HepG2 (cell line): ENCODE measurements around the gene PRKG1. TPM values are rescaled to one million over a fixed set of nuclear protein-coding genes. Genes with fewer than 3 reads are reported as not detected.

Experiments used
- ATAC-seq: fragments of 200-7000 bp; cut with Tn5 transposase; 3 replicates; pipeline ENCODE4 v1.9.1; 2020; ENCODE audit warnings: mild to moderate bottlenecking, moderate library complexity
- BruUV-seq: library from RNA; stranded (reverse); fragments of 400-500 nt; replicated peaks from 2 replicates; lab custom pipeline; 2021; lab: Mats Ljungman, UMichigan
- CTCF ChIA-PET: fragments of 300-600 bp; formaldehyde crosslinking; extraction: SDS; loops from one replicate; lab custom pipeline; 2021; ENCODE audit warnings: low total read pairs, inconsistent platforms, low intra/inter-chr PET ratio; lab: Yijun Ruan, JAX
- POLR2A ChIA-PET: fragments of 350-600 bp; sonication (Branson Sonifier 250); formaldehyde crosslinking; loops from one replicate; lab custom pipeline; 2020; ENCODE audit warnings: antibody characterized with exemption, inconsistent platforms; lab: Yijun Ruan, JAX
- DNase-seq: peaks from one replicate; pipeline ENCODE4 v3.0.0-alpha.2; 2015; ENCODE audit warnings: low spot score
- FAIRE-seq: peaks from 3 replicates; lab custom pipeline; 2011; peaks lifted over from hg19 to GRCh38; lab: Jason Lieb, UNC
- H2AFZ ChIP-seq: one replicate; pipeline ENCODE4 v1.6.1; 2011; ENCODE audit warnings: low read length, inconsistent platforms
- H3K27ac ChIP-seq: fragments of 300-600 bp; 3 replicates; pipeline ENCODE4 v1.8.0; 2011; ENCODE audit warnings: mixed run types, mild to moderate bottlenecking, mixed read lengths, low read length, inconsistent platforms; ENCODE audit not compliant: insufficient read depth; ENCODE audit errors: extremely low read length
- H3K27me3 ChIP-seq, 2 experiments: fragments of 200-600 bp in 1 of 2; 2 replicates in 1 of 2; 3 replicates in 1 of 2; pipeline versions ENCODE4 v1.6.0 to v1.8.0; 2011; ENCODE audit warnings: low read length in 2 of 2, mild to moderate bottlenecking in 2 of 2, moderate library complexity in 2 of 2, inconsistent platforms in 1 of 2; ENCODE audit not compliant: insufficient read depth in 2 of 2, control insufficient read depth in 1 of 2
- H3K36me3 ChIP-seq, 2 experiments: fragments of 200-600 bp in 1 of 2; replicated peaks in 1 of 2; 2 replicates in 1 of 2; 3 replicates in 1 of 2; pipeline versions ENCODE4 v1.5.1 to v1.8.0; 2011; ENCODE audit warnings: low read length in 2 of 2, inconsistent platforms in 1 of 2; ENCODE audit not compliant: insufficient read depth in 2 of 2, control insufficient read depth in 1 of 2
- H3K4me1 ChIP-seq: 2 replicates; pipeline ENCODE4 v1.5.1; 2012; ENCODE audit warnings: low read length, inconsistent platforms; ENCODE audit not compliant: insufficient read depth
- H3K4me2 ChIP-seq: 2 replicates; pipeline ENCODE4 v1.6.0; 2011; ENCODE audit warnings: low read depth, low read length, inconsistent platforms
- H3K4me3 ChIP-seq, 3 experiments: fragments of 200-600 bp in 1 of 3; sonication (generic), shearing (Covaris generic) in 1 of 3; replicated peaks in 1 of 3; 2 replicates each; pipeline ENCODE4 v1.5.1; 2011 to 2016; ENCODE audit warnings: low read length in 3 of 3, inconsistent platforms in 2 of 3, low read depth in 2 of 3, mild to moderate bottlenecking in 2 of 3, control low read depth in 1 of 3, mixed read lengths in 1 of 3; ENCODE audit not compliant: insufficient read depth in 1 of 3
- H3K79me2 ChIP-seq: one replicate; pipeline ENCODE4 v1.6.1; 2011; ENCODE audit warnings: low read length, inconsistent platforms; ENCODE audit not compliant: insufficient read depth
- H3K9ac ChIP-seq: 2 replicates; pipeline ENCODE4 v1.6.0; 2011; ENCODE audit warnings: mild to moderate bottlenecking, low read depth, low read length, inconsistent platforms; ENCODE audit not compliant: insufficient read depth
- H3K9me3 ChIP-seq: 2 replicates; pipeline ENCODE4 v1.5.1; 2012; ENCODE audit warnings: mild to moderate bottlenecking, low read length
- H4K20me1 ChIP-seq: 2 replicates; pipeline ENCODE4 v1.6.0; 2011; ENCODE audit warnings: inconsistent platforms, mild to moderate bottlenecking, low read length, moderate library complexity; ENCODE audit not compliant: insufficient read depth
- ADNP ChIP-seq: sonication (generic); formaldehyde crosslinking; IDR thresholded peaks from 2 replicates; pipeline ENCODE4 v1.4.0; 2020; ENCODE audit warnings: missing genetic modification reagents
- EED ChIP-seq: sonication (generic); formaldehyde crosslinking; IDR thresholded peaks from 2 replicates; pipeline ENCODE4 v1.5.0; 2020; ENCODE audit warnings: mild to moderate bottlenecking, missing genetic modification reagents
- MATR3 ChIP-seq: sonication (generic); formaldehyde crosslinking; IDR thresholded peaks from 2 replicates; pipeline ENCODE4 v1.4.0; 2020; ENCODE audit warnings: missing genetic modification reagents
- MXI1 ChIP-seq: IDR thresholded peaks from 3 replicates; pipeline ENCODE4 v1.6.1; 2012; ENCODE audit warnings: low read depth, low read length, inconsistent platforms, borderline replicate concordance
- NFE2 ChIP-seq: sonication (generic); formaldehyde crosslinking; IDR thresholded peaks from 2 replicates; pipeline ENCODE4 v1.4.0; 2020; ENCODE audit warnings: missing genetic modification reagents
- RAD51 ChIP-seq: fragments of 450-650 bp; IDR thresholded peaks from 2 replicates; pipeline ENCODE4 v1.6.1; 2016; ENCODE audit warnings: borderline replicate concordance
- SRSF1 ChIP-seq: fragments of 200-400 bp; formaldehyde crosslinking; optimal IDR thresholded peaks from 2 replicates; pipeline ENCODE3; 2017; ENCODE audit warnings: mild to moderate bottlenecking, low read depth, low read length, moderate library complexity
- THAP11 ChIP-seq: IDR thresholded peaks from 2 replicates; pipeline ENCODE4 v1.6.1; 2016; ENCODE audit warnings: missing biosample characterization, missing genetic modification reagents
- ZFP36 ChIP-seq: fragments of 150-350 bp; IDR thresholded peaks from 2 replicates; pipeline ENCODE4 v1.6.1; 2018; ENCODE audit warnings: borderline replicate concordance, low read length, low read depth; ENCODE audit not compliant: partially characterized antibody
- ZNF737 ChIP-seq: sonication (generic); formaldehyde crosslinking; IDR thresholded peaks from 2 replicates; pipeline ENCODE4 v1.5.0; 2020; ENCODE audit warnings: missing genetic modification reagents, mild to moderate bottlenecking, borderline replicate concordance
- WGBS: methylation state at CpG from one replicate; pipeline ENCODE4 v1.1.6; 2017; ENCODE audit warnings: low lambda C conversion rate; 5-methylcytosine and 5-hydroxymethylcytosine counted together
- in situ Hi-C: cut with HindIII; loops from 2 replicates; pipeline ENCODE4 v1.10.0; 2017; ENCODE audit warnings: low pct_unique_long_range_greater_than_20kb; ENCODE audit not compliant: extremely low pct_ligation_motif_present
- intact Hi-C: fragments of 100-400 bp; cut with micrococcal nuclease; formaldehyde crosslinking; loops from one replicate; pipeline ENCODE4 v1.10.0; 2022; ENCODE audit not compliant: unreplicated experiment
- polyA plus RNA-seq, 8 experiments: library from polyadenylated mRNA; depleted of rRNA in 3 of 8; stranded (reverse) in 7 of 8; unstranded in 1 of 8; fragments of >200 nt; fragmentation: Illumina TruSeq in 4 of 8; extraction: Trizol in 4 of 8; gene quantifications; 2 replicates each; pipeline versions ENCODE4 v1.2.1 to v1.2.3, GENCODE V29; 2011 to 2016; ENCODE audit warnings: low read depth in 4 of 8, missing spikeins in 1 of 8, mixed read lengths in 1 of 8; ENCODE audit not compliant: insufficient read depth in 1 of 8
- total RNA-seq, 5 experiments: library from RNA; depleted of rRNA; stranded (reverse); fragments of >200 nt; fragmentation: Illumina TruSeq; extraction: Trizol; gene quantifications; 2 replicates each; pipeline ENCODE4 v1.2.3, GENCODE V29; 2016; ENCODE audit warnings: low read depth in 1 of 5

PRKG1 gene
- total and polyA plus RNA-seq, 2 of the 13 experiments (the other 11 are each of a cell fraction or from before 2014, with no cell fraction given), result 0.01 TPM; not detected in 1

GRCh38 chr10:51384971-51385370 is 310.7 kb downstream of the PRKG1 start (continued):
- no peak for TF ChIP-seq SRSF1
- TF ChIP-seq NFE2 (CRISPR knock-in tag), result no peak

GRCh38 chr10:51386248-51386885 is 312.1 kb downstream of the PRKG1 start:
- no peaks in the 10 kb centered on the region for H3K27me3 ChIP-seq
- no peak overlapping the region for H3K9ac ChIP-seq
- no peaks in the 10 kb centered on the region for H3K4me1 ChIP-seq
- no peak overlapping the region for H3K4me2 ChIP-seq
- in situ Hi-C loops (loop anchor here (10.0 to 25.0 kb wide), 2 partner anchors 578 to 826 kb away; no protein-coding TSS in a partner anchor), intact Hi-C loops (no loop called here)
- POLR2A ChIA-PET, result no interaction called here
- FAIRE-seq (no peak), DNase-seq (no peak), ATAC-seq (no peak)
- H3K36me3 ChIP-seq, result no peaks in the 10 kb centered on the region
- no TSS peak for BruUV-seq
- H3K27ac ChIP-seq, result no peak overlapping the region
- no peak overlapping the region for H2AFZ ChIP-seq
- H3K9me3 ChIP-seq, result no peaks in the 10 kb centered on the region
- H4K20me1 ChIP-seq, result no peaks in the 10 kb centered on the region
- H3K4me3 ChIP-seq, result no peak overlapping the region
- H3K79me2 ChIP-seq, result no peaks in the 10 kb centered on the region
- TF ChIP-seq THAP11 (CRISPR knock-in tag), result no peak
- no peak for TF ChIP-seq ZNF737 (CRISPR knock-in tag)
- TF ChIP-seq MXI1, result no peak
- TF ChIP-seq EED (CRISPR knock-in tag), result no peak
- TF ChIP-seq ADNP (CRISPR knock-in tag), result no peak
- no peak for TF ChIP-seq ZFP36
- no peak for TF ChIP-seq MATR3 (CRISPR knock-in tag)
- no peak for TF ChIP-seq RAD51
- CTCF ChIA-PET, result no interaction called here
- 0% methylated on average over 3 of the region's 3 CpGs for WGBS
